Skeletal muscle tissue (tissue), 4 donors: ENCODE measurements around the gene RPS2. TPM values are rescaled to one million over a fixed set of nuclear protein-coding genes. Genes with fewer than 3 reads are reported as not detected.

Source experiments
- H3K27ac ChIP-seq: one replicate; pipeline ENCODE4 v1.7.0; 2013; ENCODE audit warnings: mild to moderate bottlenecking, low read depth, low read length, inconsistent platforms
- H3K27me3 ChIP-seq, 3 donors: one replicate each; pipeline ENCODE4 v1.7.0; 2013; ENCODE audit warnings: low read length in 3 of 3; ENCODE audit not compliant: control insufficient read depth in 3 of 3, insufficient read depth in 3 of 3
- H3K36me3 ChIP-seq, 3 donors: one replicate each; pipeline ENCODE4 v1.7.0; 2013; ENCODE audit warnings: low read length in 3 of 3; ENCODE audit not compliant: control insufficient read depth in 3 of 3, insufficient read depth in 3 of 3
- H3K4me1 ChIP-seq, 3 donors: one replicate each; pipeline ENCODE4 v1.7.0; 2013; ENCODE audit warnings: low read length in 3 of 3, mild to moderate bottlenecking in 3 of 3; ENCODE audit not compliant: control insufficient read depth in 3 of 3, insufficient read depth in 3 of 3
- H3K4me3 ChIP-seq, 3 donors: one replicate each; pipeline ENCODE4 v1.7.0; 2013; ENCODE audit warnings: low read length in 3 of 3
- H3K9ac ChIP-seq, 3 donors: one replicate each; pipeline ENCODE4 v1.7.0; 2013; ENCODE audit warnings: low read length in 3 of 3, mild to moderate bottlenecking in 3 of 3, moderate library complexity in 2 of 3, low read depth in 1 of 3
- H3K9me3 ChIP-seq, 3 donors: one replicate each; pipeline ENCODE4 v1.7.0; 2013; ENCODE audit warnings: low read length in 3 of 3; ENCODE audit not compliant: control insufficient read depth in 3 of 3
- total RNA-seq: library from RNA; depleted of rRNA; stranded (reverse); fragments of >200 nt; gene quantifications from one replicate; pipeline ENCODE4 v1.2.3, GENCODE V29; 2014
- donor health status: Osteomylitis.

The RPS2 gene
- total RNA-seq, 1 donor from 2014 or later, result 3,178 TPM

- Histone ChIP-seq H3K27ac (no peak overlapping the region), H3K36me3 (peaks cover 12 to 21% (median 14%) of the 10 kb centered on the region in 3 donors), H3K9ac (peak overlapping the region in 2 of 3 donors; percentile 13 to 62), H3K9me3 (no peaks in the 10 kb centered on the region), H3K4me3 (no peak overlapping the region), H3K4me1 (peaks cover 64 to 71% (median 66%) of the 10 kb centered on the region in 3 donors), H3K27me3 (no peaks in the 10 kb centered on the region)
Measured at GRCh38 chr16:2006317-2006716, 41.7 kb upstream of the RPS2 start.

- H3K4me1 ChIP-seq, result peaks cover 64 to 69% (median 66%) of the 10 kb centered on the region in 3 donors
- H3K9ac ChIP-seq, result peak overlapping the region; percentile 13 to 62 (median 50)
- no peak overlapping the region for H3K27ac ChIP-seq
- no peaks in the 10 kb centered on the region for H3K9me3 ChIP-seq
- H3K27me3 ChIP-seq, result no peaks in the 10 kb centered on the region
- H3K36me3 ChIP-seq, result peaks cover 18 to 27% (median 19%) of the 10 kb centered on the region in 3 donors
- no peak overlapping the region for H3K4me3 ChIP-seq
Measured at GRCh38 chr16:2005646-2006045, 41.0 kb upstream of the RPS2 start.

- Histone ChIP-seq H3K9me3 (no peaks in the 10 kb centered on the region), H3K4me1 (peaks cover 59 to 62% (median 59%) of the 10 kb centered on the region in 3 donors), H3K27ac (no peak overlapping the region), H3K4me3 (no peak overlapping the region), H3K36me3 (peaks cover 23 to 29% (median 24%) of the 10 kb centered on the region in 3 donors), H3K9ac (peak overlapping the region; percentile 13 to 71 (median 64)), H3K27me3 (no peaks in the 10 kb centered on the region)
Measured at GRCh38 chr16:2004795-2005517, 40.3 kb upstream of the RPS2 start.

GRCh38 chr16:2003827-2004641, 39.4 kb upstream of the RPS2 start:
- no peaks in the 10 kb centered on the region for H3K27me3 ChIP-seq
- peaks cover 27 to 37% (median 28%) of the 10 kb centered on the region in 3 donors for H3K36me3 ChIP-seq
- peak overlapping the region; percentile 23 to 67 (median 42) for H3K4me3 ChIP-seq
- peak overlapping the region; percentile 10 to 71 (median 64) for H3K9ac ChIP-seq
- peak overlapping the region; percentile 79 for H3K27ac ChIP-seq
- peaks cover 57 to 59% (median 59%) of the 10 kb centered on the region in 3 donors for H3K4me1 ChIP-seq
- no peaks in the 10 kb centered on the region for H3K9me3 ChIP-seq

- H3K27ac ChIP-seq, result peak overlapping the region; percentile 79
- peaks cover 29 to 38% (median 29%) of the 10 kb centered on the region in 3 donors for H3K36me3 ChIP-seq
- peak overlapping the region in 2 of 3 donors; percentile 32 to 45 for H3K9ac ChIP-seq
- H3K4me3 ChIP-seq, result peak overlapping the region in 1 of 3 donors; percentile 13
- H3K27me3 ChIP-seq, result no peaks in the 10 kb centered on the region
- H3K4me1 ChIP-seq, result peaks cover 50 to 52% (median 52%) of the 10 kb centered on the region in 3 donors
- no peaks in the 10 kb centered on the region for H3K9me3 ChIP-seq
Measured at GRCh38 chr16:2003231-2003826, 38.7 kb upstream of the RPS2 start.

- no peak overlapping the region for H3K4me3 ChIP-seq
- no peak overlapping the region for H3K27ac ChIP-seq
- H3K9me3 ChIP-seq, result no peaks in the 10 kb centered on the region
- H3K9ac ChIP-seq, result no peak overlapping the region
- peaks cover 33 to 45% (median 34%) of the 10 kb centered on the region in 3 donors for H3K36me3 ChIP-seq
- H3K27me3 ChIP-seq, result no peaks in the 10 kb centered on the region
- peaks cover 43 to 50% (median 48%) of the 10 kb centered on the region in 3 donors for H3K4me1 ChIP-seq
Measured at GRCh38 chr16:2002406-2003230, 38.0 kb upstream of the RPS2 start.

GRCh38 chr16:2001456-2002355, 37.1 kb upstream of the RPS2 start:
- H3K36me3 ChIP-seq, result peaks cover 35 to 50% (median 40%) of the 10 kb centered on the region in 3 donors

GRCh38 chr16:2001035-2001434, 36.4 kb upstream of the RPS2 start:
- H3K27me3 ChIP-seq, result no peaks in the 10 kb centered on the region
- peaks cover 28 to 36% (median 33%) of the 10 kb centered on the region in 3 donors for H3K4me1 ChIP-seq
- no peak overlapping the region for H3K4me3 ChIP-seq
- H3K9me3 ChIP-seq, result no peaks in the 10 kb centered on the region
- no peak overlapping the region for H3K27ac ChIP-seq
- H3K9ac ChIP-seq, result no peak overlapping the region
- peaks cover 35 to 50% (median 42%) of the 10 kb centered on the region in 3 donors for H3K36me3 ChIP-seq

More at GRCh38 chr16:2001456-2002355, 37.1 kb upstream of the RPS2 start:
- no peaks in the 10 kb centered on the region for H3K27me3 ChIP-seq
- H3K4me1 ChIP-seq, result peaks cover 35 to 42% (median 39%) of the 10 kb centered on the region in 3 donors
- no peak overlapping the region for H3K9ac ChIP-seq
- H3K9me3 ChIP-seq, result no peaks in the 10 kb centered on the region
- no peak overlapping the region for H3K4me3 ChIP-seq
- H3K27ac ChIP-seq, result no peak overlapping the region
